Lung (tissue), 12 donors: Measurements from ENCODE around the gene PSAPL1. TPM values are rescaled to one million over a fixed set of nuclear protein-coding genes. Genes with fewer than 3 reads are reported as not detected.

Source experiments
- ATAC-seq: fragments of 200-7000 bp; cut with Tn5 transposase; one replicate; pipeline ENCODE4 v1.9.1; 2020; ENCODE audit warnings: moderate number of reproducible peaks; ENCODE audit not compliant: insufficient read depth, low FRiP score
- DNase-seq, 3 donors: peaks; one replicate each; pipeline ENCODE4 v3.0.0-alpha.2; 2013 to 2017
- H3K27ac ChIP-seq, 2 donors: one replicate each; pipeline ENCODE4 v1.5.1; 2013; ENCODE audit warnings: mild to moderate bottlenecking in 2 of 2, moderate library complexity in 2 of 2, control low read depth in 1 of 2, inconsistent platforms in 1 of 2, low read depth in 1 of 2, low read length in 1 of 2
- H3K27me3 ChIP-seq, 3 donors: one replicate each; pipeline ENCODE4 v1.5.1; 2013; ENCODE audit warnings: low read length in 2 of 3; ENCODE audit not compliant: control insufficient read depth in 3 of 3, insufficient read depth in 3 of 3
- H3K36me3 ChIP-seq, 4 donors: one replicate each; pipeline ENCODE4 v1.5.1; 2013; ENCODE audit warnings: low read length in 4 of 4, mild to moderate bottlenecking in 1 of 4, moderate library complexity in 1 of 4; ENCODE audit not compliant: control insufficient read depth in 4 of 4, insufficient read depth in 4 of 4
- H3K4me1 ChIP-seq, 5 donors: one replicate each; pipeline ENCODE4 v1.5.1; 2013; ENCODE audit warnings: low read length in 5 of 5, mild to moderate bottlenecking in 2 of 5, moderate library complexity in 1 of 5; ENCODE audit not compliant: control insufficient read depth in 5 of 5, insufficient read depth in 5 of 5
- H3K4me3 ChIP-seq: one replicate; pipeline ENCODE4 v1.5.1; 2013; ENCODE audit warnings: mild to moderate bottlenecking, control low read depth, moderate library complexity
- H3K9ac ChIP-seq, 2 donors: one replicate each; pipeline ENCODE4 v1.5.1; 2013; ENCODE audit warnings: low read length in 2 of 2, control low read depth in 1 of 2; ENCODE audit not compliant: insufficient read depth in 1 of 2
- H3K9me3 ChIP-seq, 4 donors: one replicate each; pipeline ENCODE4 v1.5.1; 2013; ENCODE audit warnings: low read length in 3 of 4, mild to moderate bottlenecking in 1 of 4, moderate library complexity in 1 of 4; ENCODE audit not compliant: control insufficient read depth in 4 of 4, insufficient read depth in 3 of 4
- CTCF ChIP-seq: IDR thresholded peaks from 2 replicates; pipeline ENCODE4 v1.5.1; 2012; ENCODE audit warnings: mild to moderate bottlenecking; ENCODE audit errors: control extremely low read depth, extremely low read depth
- WGBS, 2 donors: extraction: QIAGEN DNeasy Blood & Tissue Kit; methylation state at CpG; one replicate each; pipeline ENCODE4 v1.1.7; 2013; 5-methylcytosine and 5-hydroxymethylcytosine counted together
- polyA plus RNA-seq, 2 donors: library from polyadenylated mRNA; stranded (reverse); fragments of 200-250 nt; gene quantifications; one replicate each; pipeline ENCODE4 v1.2.1, GENCODE V29; 2013
- total RNA-seq, 2 donors: library from RNA; depleted of rRNA in 1 of 2; stranded (reverse); fragments of >200 nt in 1 of 2; gene quantifications; one replicate each; pipeline ENCODE4 v1.2.1, GENCODE V29; 2014 to 2021
- donor health status: control.
- donor health status: control.
- donor health status: Bipolar disorder and iron deficiency.
- donor health status: healthy.
- donor health status: DM: yes; HTN: yes; CAD: no.

Gene PSAPL1
- total and polyA plus RNA-seq, 4 donors = 0.06 to 0.55 (median 0.24) TPM; not detected in 1

- no peak overlapping the region for H3K9ac ChIP-seq
- no peaks in the 10 kb centered on the region for H3K27me3 ChIP-seq
- no peak for TF ChIP-seq CTCF
- no peak overlapping the region for H3K4me3 ChIP-seq
- no peaks in the 10 kb centered on the region for H3K9me3 ChIP-seq
- no peak overlapping the region for H3K27ac ChIP-seq
- no peaks in the 10 kb centered on the region for H3K36me3 ChIP-seq
- DNase-seq (no peak), ATAC-seq (no peak)
- 86 to 87% methylated on average over 28 of the region's 28 CpGs for WGBS, 2 donors
- H3K4me1 ChIP-seq = no peaks in the 10 kb centered on the region
These were observed 8.9 kb downstream of the PSAPL1 start for GRCh38 chr4:7425591-7426468.

DNA sequence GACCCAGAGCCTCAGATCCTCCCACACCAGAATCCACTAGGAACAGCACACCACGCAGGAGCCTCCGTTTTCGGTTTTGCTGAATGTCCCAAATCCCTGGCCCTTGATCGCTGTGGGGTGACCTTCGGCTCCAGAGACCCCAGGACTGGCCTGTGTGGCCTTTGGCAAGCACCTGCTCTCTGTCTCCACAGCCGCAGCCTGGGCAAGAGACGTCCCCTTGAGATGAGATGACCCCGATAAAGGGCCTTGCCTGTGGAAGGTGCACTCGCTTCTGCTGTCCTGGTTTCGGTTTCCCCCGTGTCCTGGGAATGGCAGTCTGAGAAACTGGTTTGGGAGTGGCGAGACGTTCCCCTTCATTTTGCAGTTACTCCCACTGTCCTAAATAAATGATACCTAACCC, 9.6 kb downstream of the PSAPL1 start:
- no peak overlapping the region for H3K27ac ChIP-seq
- peaks cover 0 to 1% (median 0%) of the 10 kb centered on the region in 5 donors for H3K4me1 ChIP-seq
- no peak for TF ChIP-seq CTCF
- peaks cover 0 to 2% (median 0%) of the 10 kb centered on the region in 4 donors for H3K9me3 ChIP-seq
- no peak overlapping the region for H3K4me3 ChIP-seq
- DNase-seq = no peak
- WGBS, 2 donors = 85 to 87% methylated on average over 13 of the region's 13 CpGs
- no peak overlapping the region for H3K9ac ChIP-seq
- H3K36me3 ChIP-seq = no peaks in the 10 kb centered on the region
- no peaks in the 10 kb centered on the region for H3K27me3 ChIP-seq
- ATAC-seq = no peak

GRCh38 chr4:7424553-7425111, 10.1 kb downstream of the PSAPL1 start:
- WGBS, 2 donors = 73 to 81% methylated on average over 18 of the region's 18 CpGs
- Histone ChIP-seq H3K27me3 (no peaks in the 10 kb centered on the region), H3K36me3 (no peaks in the 10 kb centered on the region), H3K4me3 (no peak overlapping the region), H3K9ac (no peak overlapping the region), H3K27ac (no peak overlapping the region), H3K9me3 (peaks cover 0 to 2% (median 0%) of the 10 kb centered on the region in 4 donors), H3K4me1 (peaks cover 0 to 1% (median 0%) of the 10 kb centered on the region in 5 donors)
- no peak for DNase-seq
- no peak for TF ChIP-seq CTCF
- no peak for ATAC-seq
